LNCaP clone FGC (cell line): ENCODE data around the gene LRRC55.

Experiments used
- DNase-seq: peaks from one replicate; pipeline ENCODE4 v3.0.0-alpha.2; 2011; ENCODE audit warnings: low read depth
- H3K4me3 ChIP-seq: 2 replicates; pipeline ENCODE4 v1.5.1; 2011; ENCODE audit warnings: mild to moderate bottlenecking, low read depth, low read length, control low read depth
- TF ChIP-seq, protein P1 (sequence below): IDR thresholded peaks from 2 replicates; pipeline ENCODE4 v1.5.1; 2012; ENCODE audit warnings: mild to moderate bottlenecking; ENCODE audit not compliant: control insufficient read depth, insufficient read depth; ENCODE audit errors: extremely low read depth

The LRRC55 gene, protein sequence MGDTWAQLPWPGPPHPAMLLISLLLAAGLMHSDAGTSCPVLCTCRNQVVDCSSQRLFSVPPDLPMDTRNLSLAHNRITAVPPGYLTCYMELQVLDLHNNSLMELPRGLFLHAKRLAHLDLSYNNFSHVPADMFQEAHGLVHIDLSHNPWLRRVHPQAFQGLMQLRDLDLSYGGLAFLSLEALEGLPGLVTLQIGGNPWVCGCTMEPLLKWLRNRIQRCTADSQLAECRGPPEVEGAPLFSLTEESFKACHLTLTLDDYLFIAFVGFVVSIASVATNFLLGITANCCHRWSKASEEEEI

DNA sequence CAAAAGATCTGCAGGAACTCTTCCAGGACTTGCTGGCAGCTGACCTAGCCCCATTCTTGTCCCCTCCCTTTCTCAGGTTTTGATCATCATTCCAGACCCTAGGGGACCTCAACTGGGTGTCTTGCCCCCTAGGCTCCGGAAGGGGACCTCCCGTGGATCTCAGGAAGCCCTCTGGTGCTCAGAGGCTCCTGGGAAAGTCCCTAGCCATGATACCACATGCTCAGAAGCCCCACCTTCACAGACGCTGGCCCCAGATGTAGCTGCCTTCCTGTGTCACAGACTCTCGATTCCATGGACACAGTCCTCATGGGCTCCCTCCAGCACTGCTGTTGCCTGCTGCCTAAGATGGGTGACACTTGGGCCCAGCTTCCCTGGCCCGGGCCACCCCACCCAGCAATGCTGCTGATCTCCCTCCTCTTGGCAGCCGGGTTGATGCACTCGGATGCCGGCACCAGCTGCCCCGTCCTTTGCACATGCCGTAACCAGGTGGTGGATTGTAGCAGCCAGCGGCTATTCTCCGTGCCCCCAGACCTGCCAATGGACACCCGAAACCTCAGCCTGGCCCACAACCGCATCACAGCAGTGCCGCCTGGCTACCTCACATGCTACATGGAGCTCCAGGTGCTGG is at the start of gene LRRC55:
LRRC55 (plus strand) TSS at position 276 of the 628 bp plus-strand sequence; CDS start at position 346, 70 bp downstream.
- TF ChIP-seq, protein P1, sequence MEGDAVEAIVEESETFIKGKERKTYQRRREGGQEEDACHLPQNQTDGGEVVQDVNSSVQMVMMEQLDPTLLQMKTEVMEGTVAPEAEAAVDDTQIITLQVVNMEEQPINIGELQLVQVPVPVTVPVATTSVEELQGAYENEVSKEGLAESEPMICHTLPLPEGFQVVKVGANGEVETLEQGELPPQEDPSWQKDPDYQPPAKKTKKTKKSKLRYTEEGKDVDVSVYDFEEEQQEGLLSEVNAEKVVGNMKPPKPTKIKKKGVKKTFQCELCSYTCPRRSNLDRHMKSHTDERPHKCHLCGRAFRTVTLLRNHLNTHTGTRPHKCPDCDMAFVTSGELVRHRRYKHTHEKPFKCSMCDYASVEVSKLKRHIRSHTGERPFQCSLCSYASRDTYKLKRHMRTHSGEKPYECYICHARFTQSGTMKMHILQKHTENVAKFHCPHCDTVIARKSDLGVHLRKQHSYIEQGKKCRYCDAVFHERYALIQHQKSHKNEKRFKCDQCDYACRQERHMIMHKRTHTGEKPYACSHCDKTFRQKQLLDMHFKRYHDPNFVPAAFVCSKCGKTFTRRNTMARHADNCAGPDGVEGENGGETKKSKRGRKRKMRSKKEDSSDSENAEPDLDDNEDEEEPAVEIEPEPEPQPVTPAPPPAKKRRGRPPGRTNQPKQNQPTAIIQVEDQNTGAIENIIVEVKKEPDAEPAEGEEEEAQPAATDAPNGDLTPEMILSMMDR: no peak
- H3K4me3 ChIP-seq: no peak within 1 kb of the TSS
- no peak for DNase-seq

DNA sequence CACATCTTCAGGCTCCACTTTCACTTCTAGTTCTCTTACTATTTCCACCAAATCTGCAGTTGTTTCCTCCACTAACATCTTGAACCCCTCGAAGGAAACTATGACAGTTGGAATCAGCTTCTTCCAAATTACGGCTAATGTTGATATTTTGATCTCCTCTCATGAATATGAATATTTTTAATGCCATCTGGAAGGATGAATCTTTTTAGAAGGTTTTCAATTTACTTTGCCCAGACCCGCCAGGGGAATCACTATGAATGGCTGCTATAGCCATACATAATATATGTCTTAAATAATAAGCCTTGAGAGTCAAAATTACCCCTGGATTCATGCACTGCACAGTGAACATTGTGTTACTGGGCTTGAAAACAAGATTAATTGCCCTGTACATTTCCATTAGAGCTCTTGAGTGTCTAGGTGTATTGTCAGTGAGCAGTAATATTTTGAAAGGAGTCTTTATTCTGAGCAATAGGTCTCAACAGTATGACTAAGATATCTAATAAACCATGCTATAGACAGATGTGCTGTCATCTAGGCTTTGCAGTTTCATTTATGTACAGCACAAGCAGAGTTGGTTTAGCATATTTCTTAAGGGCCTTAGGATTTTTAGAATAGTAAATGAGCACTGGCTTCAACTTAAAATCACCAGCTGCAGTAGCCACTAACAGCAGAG is 48.3 kb upstream of the LRRC55 start:
- H3K4me3 ChIP-seq: no peak overlapping the region
- no peak for DNase-seq
- TF ChIP-seq, protein P1: no peak

- no peak for DNase-seq
- H3K4me3 ChIP-seq: no peak overlapping the region
- TF ChIP-seq, protein P1: no peak
Observed at GRCh38 chr11:57134284-57134683, 47.5 kb upstream of the LRRC55 start.

GRCh38 chr11:57135020-57135751 is 46.6 kb upstream of the LRRC55 start:
- H3K4me3 ChIP-seq: no peak overlapping the region
- no peak for DNase-seq
- TF ChIP-seq, protein P1: no peak

- TF ChIP-seq, protein P1: no peak
- H3K4me3 ChIP-seq: no peak overlapping the region
- DNase-seq: no peak
Observed at GRCh38 chr11:57140568-57140967, 41.2 kb upstream of the LRRC55 start.

GRCh38 chr11:57143459-57143858 is 38.3 kb upstream of the LRRC55 start:
- no peak for DNase-seq
- H3K4me3 ChIP-seq: no peak overlapping the region
- TF ChIP-seq, protein P1: no peak
